ENCODE results near the gene SLC17A1. TPM values are rescaled to one million over a fixed set of nuclear protein-coding genes. Genes with fewer than 3 reads are reported as not detected.

SLC17A1 gene
- total and polyA plus RNA-seq, 3 donors from 2014 or later, result 0.99 to 3.9 (median 1.0) TPM

DNA sequence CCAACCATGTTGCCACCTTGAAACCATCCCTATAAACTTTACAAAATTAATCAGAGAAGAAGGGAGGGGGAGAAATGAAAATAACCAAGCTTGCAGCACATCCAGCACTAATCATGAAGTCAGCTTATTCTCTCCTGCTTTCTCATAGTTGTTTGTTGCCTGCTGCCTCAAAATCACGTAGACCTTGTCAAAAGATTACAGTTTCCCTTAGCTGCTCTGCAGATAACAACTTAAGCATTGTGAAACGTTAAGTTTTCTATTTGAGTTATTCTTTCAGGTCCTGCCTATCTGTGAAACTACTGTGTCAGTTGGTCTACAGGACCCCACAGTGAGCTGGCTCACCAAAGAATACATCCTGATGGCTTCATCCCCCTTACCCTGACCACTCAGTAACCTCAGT is 44.4 kb downstream of the SLC17A1 start:
- Histone ChIP-seq H3K4me3 (no peak overlapping the region), H3K4me1 (no peaks in the 10 kb centered on the region), H3K27me3 (no peaks in the 10 kb centered on the region), H3K27ac (no peak overlapping the region), H3K9me3 (no peaks in the 10 kb centered on the region), H3K36me3 (ENCODE audit: low read depth, missing control alignments) (no peaks in the 10 kb centered on the region)
- DNase-seq, result no peak
- 45 to 63% methylated on average over 2 of the region's 2 CpGs for WGBS, 2 donors
- TF ChIP-seq POLR2A (IDR thresholded peaks at IDR 0.05), result no peak
- TF ChIP-seq, protein P1, sequence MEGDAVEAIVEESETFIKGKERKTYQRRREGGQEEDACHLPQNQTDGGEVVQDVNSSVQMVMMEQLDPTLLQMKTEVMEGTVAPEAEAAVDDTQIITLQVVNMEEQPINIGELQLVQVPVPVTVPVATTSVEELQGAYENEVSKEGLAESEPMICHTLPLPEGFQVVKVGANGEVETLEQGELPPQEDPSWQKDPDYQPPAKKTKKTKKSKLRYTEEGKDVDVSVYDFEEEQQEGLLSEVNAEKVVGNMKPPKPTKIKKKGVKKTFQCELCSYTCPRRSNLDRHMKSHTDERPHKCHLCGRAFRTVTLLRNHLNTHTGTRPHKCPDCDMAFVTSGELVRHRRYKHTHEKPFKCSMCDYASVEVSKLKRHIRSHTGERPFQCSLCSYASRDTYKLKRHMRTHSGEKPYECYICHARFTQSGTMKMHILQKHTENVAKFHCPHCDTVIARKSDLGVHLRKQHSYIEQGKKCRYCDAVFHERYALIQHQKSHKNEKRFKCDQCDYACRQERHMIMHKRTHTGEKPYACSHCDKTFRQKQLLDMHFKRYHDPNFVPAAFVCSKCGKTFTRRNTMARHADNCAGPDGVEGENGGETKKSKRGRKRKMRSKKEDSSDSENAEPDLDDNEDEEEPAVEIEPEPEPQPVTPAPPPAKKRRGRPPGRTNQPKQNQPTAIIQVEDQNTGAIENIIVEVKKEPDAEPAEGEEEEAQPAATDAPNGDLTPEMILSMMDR (IDR thresholded peaks at IDR 0.05), result no peak
- intact Hi-C loops (cut with DNase I; ENCODE audit: low total_unique reads), result no loop called here

DNA sequence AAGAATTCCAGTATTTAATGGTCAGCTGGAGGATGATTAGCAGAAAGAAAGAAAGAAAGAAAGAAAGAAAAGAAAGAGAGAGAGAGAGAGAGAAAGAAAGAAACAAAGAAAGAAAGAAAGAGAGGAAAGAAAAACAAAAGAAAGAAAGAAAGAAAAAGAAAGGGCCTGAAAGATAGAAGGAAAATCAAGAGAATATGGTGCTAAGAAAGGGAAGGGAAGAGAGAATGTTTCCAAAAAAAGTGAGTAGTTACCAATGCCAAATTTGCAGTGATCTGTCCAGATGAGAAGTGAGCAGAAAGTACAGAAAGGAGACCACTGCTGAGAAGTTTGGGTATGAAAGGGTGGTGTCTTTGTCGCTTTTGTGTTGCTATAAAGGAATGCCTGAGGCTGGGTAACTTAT is 50.7 kb downstream of the SLC17A1 start:
- Histone ChIP-seq H3K36me3 (ENCODE audit: low read depth, missing control alignments) (no peaks in the 10 kb centered on the region), H3K27ac (no peak overlapping the region), H3K4me3 (no peak overlapping the region), H3K9me3 (no peaks in the 10 kb centered on the region), H3K4me1 (no peaks in the 10 kb centered on the region), H3K27me3 (no peaks in the 10 kb centered on the region)
- intact Hi-C loops (cut with DNase I; ENCODE audit: low total_unique reads), result no loop called here
- DNase-seq, result no peak
- TF ChIP-seq POLR2A (IDR thresholded peaks at IDR 0.05), result no peak
- TF ChIP-seq, protein P1 (IDR thresholded peaks at IDR 0.05), result no peak
- WGBS, 2 donors, result 86 to 88% methylated on average over 1 of the region's 1 CpG

DNA sequence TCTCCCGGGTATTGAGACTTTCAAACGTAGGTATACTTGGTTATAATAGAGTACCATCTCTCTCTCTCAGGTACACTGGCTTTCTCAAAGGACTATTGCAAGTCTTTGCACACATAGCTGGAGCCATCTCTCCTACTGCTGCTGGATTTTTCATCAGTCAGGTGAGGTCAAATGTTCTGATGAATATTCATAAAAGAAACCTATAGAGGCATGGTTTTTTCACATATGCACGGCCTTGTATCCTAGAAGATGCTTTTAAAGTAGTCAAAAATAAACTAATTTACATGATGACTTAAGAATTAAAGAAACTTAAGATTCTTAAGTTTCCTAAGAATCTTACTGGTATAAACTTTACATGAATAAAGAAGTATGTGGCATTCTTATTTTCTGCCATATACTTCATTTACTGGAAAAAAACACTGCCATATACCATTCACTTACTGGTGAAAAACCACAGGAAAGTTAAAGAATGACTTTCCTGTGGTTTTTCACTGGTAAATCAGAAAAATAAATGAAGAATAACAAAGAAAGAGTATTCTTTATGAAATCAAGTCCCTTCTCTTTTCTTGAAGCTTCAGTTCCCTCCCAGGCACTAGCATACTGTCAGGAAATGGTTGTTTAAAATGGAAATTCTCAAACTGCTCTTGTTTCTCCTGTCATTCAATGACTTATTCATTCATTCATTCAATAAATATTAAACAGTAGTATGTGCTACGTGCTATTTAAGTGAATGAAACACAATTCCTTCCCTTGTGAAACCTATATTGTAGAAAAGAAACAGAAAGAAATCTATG is 53.8 kb downstream of the SLC17A1 start:
- Histone ChIP-seq H3K27me3 (no peaks in the 10 kb centered on the region), H3K27ac (no peak overlapping the region), H3K4me3 (no peak overlapping the region), H3K9me3 (no peaks in the 10 kb centered on the region), H3K4me1 (no peaks in the 10 kb centered on the region), H3K36me3 (ENCODE audit: low read depth, missing control alignments) (no peaks in the 10 kb centered on the region)
- WGBS, 2 donors, result 75 to 85% methylated on average over 4 of the region's 4 CpGs
- TF ChIP-seq, protein P1 (IDR thresholded peaks at IDR 0.05), result no peak
- no peak for TF ChIP-seq POLR2A (IDR thresholded peaks at IDR 0.05)
- intact Hi-C loops (cut with DNase I; ENCODE audit: low total_unique reads), result no loop called here
- DNase-seq, result no peak

DNA sequence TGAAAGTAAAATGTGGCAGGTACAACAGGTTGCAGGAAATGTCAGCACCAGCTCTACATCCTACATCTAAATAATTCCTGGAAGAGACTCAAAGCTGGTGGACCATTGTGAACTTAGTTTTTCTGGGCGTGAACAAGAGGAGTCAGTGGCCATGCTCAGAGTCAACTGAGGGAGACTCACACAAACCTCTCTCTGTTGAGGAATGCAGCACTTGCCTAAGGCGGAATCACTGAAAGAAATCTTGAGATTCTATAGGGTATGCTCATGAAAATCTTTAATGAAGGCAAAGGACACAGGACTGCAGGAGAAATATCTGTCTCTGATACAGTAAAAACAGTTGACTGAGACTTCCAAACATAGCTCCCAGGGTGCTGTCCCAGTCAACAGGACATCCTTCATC is 54.8 kb downstream of the SLC17A1 start:
- Histone ChIP-seq H3K9me3 (no peaks in the 10 kb centered on the region), H3K27ac (no peak overlapping the region), H3K36me3 (ENCODE audit: low read depth, missing control alignments) (no peaks in the 10 kb centered on the region), H3K4me1 (no peaks in the 10 kb centered on the region), H3K27me3 (no peaks in the 10 kb centered on the region), H3K4me3 (no peak overlapping the region)
- DNase-seq, result no peak
- 90 to 96% methylated on average over 2 of the region's 2 CpGs for WGBS, 2 donors
- TF ChIP-seq, protein P1 (IDR thresholded peaks at IDR 0.05), result no peak
- TF ChIP-seq POLR2A (IDR thresholded peaks at IDR 0.05), result no peak
- intact Hi-C loops (cut with DNase I; ENCODE audit: low total_unique reads), result no loop called here

Data from testis (tissue), 3 donors.